GM12801 (cell line): ENCODE results near the gene MCTP2.

Experiments used
- TF ChIP-seq, protein P1 (sequence below): IDR thresholded peaks from one replicate; pipeline ENCODE4 v1.5.1; 2011; ENCODE audit warnings: control low read depth; ENCODE audit not compliant: insufficient read length; ENCODE audit errors: extremely low read depth

MCTP2 gene

DNA sequence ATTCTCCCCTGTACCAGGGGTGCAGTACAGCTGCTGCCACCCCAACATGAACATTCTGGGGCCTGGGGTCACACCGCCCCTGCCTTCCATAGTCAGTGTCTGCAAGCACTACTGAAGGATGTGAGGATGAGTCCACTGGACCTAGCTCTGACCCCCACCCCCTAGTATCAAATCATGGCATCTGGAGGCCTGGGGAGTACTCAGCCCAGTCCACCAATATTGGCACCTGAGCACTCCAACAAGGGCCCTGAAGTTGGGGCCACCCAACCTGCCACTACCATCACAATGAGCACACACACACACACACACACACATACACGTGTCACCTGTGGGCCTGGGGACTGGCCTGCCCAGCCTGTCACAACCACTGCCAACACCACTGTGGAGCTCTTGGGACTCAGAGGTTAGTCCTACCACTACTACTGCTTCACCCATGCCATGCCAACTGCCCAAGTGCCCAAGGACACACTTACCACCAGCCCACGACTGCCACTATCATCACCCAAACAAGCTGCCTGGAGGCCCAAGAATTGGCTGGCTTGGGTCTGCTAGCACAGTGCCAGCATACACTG, 253.9 kb downstream of the MCTP2 start:
- TF ChIP-seq, protein P1, sequence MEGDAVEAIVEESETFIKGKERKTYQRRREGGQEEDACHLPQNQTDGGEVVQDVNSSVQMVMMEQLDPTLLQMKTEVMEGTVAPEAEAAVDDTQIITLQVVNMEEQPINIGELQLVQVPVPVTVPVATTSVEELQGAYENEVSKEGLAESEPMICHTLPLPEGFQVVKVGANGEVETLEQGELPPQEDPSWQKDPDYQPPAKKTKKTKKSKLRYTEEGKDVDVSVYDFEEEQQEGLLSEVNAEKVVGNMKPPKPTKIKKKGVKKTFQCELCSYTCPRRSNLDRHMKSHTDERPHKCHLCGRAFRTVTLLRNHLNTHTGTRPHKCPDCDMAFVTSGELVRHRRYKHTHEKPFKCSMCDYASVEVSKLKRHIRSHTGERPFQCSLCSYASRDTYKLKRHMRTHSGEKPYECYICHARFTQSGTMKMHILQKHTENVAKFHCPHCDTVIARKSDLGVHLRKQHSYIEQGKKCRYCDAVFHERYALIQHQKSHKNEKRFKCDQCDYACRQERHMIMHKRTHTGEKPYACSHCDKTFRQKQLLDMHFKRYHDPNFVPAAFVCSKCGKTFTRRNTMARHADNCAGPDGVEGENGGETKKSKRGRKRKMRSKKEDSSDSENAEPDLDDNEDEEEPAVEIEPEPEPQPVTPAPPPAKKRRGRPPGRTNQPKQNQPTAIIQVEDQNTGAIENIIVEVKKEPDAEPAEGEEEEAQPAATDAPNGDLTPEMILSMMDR, result no peak

DNA sequence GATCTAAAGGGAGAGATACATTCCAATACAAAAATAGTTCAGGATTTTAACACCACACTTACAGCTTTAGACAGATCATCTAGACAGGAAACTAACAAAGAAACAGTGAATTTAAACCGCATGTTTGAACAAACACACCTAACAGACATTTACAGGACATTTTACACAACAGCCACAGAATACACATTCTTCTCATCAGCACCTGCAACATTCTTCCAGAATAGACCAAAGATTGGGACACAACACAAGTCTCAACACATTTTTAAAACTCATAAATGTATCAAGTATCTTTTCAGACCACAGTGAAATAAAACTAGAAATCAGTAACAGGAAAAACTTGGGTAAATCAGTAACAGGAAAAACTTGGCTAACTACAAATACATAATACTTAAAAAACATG, 256.3 kb downstream of the MCTP2 start:
- TF ChIP-seq, protein P1, result no peak

DNA sequence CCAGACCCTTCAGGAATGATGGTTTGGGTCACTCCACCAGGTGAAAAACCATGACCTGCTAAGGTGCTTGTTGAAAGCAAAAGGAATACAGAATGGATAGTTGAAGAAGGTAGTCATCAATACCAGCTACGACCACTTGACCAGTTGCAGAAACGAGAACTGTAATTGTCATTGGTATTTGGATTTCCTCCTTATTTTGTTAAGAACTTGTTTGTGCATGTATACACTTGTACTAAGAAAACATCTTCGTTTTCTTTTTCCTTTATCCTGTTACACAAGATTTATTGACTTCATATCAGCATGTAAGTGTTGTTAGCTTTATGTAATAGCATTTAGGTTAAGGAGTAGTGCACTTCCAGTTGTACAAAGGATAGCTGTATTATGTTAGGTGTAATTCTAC, 261.8 kb downstream of the MCTP2 start:
- TF ChIP-seq, protein P1, result no peak

DNA sequence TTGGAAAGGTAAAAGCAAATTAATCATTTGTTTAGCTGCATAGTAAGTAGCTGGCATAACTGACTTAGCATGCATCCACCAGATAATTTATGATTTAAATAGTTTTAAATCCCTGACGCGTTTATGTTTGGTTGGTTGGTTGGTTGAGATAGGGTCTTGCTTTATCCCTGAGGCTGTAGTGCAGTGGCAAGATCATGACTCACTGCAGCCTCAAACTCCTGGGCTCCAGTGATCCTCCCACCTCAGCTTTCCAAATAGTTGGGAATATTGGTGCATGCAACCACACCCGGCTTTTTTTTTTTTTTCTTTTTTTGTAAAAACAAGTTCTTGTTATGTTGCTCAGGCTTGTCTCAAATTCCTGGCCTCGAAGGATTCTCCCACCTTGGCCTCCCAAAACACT, 263.4 kb downstream of the MCTP2 start:
- TF ChIP-seq, protein P1, result no peak

DNA sequence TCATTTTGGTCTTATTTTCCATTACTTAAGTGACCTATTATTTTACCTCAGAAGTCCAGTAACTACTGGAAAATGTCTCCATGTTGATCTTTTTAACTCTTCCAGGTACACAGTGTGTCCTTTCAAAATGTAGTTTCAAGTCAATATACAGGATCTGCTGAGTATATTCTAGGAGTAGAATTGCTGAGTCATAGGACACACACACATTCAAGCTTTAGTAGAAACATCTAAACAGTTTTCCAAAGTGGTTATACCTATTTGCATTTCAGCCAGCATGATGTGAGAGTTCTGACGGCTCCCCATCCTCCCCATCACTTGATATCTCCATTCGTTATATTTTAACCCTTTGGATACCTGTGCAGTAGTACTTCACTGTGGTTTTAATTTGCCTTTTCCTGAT, 271.9 kb downstream of the MCTP2 start:
- TF ChIP-seq, protein P1, result no peak

DNA sequence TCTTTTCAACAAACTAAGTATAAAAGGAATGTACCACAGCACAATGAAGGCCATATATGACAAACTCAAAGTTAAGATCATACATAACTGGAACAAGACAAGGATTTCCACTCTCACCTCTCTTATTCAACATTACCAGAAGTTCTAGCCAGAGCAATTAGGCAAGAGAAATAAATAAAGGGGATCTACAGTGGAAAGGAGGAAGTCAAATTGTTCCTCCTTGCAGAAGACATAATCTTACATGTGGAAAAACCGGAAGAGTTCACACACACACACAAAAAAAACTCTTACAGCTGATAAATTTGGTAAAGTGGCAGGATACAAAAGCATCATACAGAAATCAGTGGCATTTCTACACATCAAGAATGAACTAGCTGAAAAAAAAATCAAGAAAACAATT, 277.9 kb downstream of the MCTP2 start:
- TF ChIP-seq, protein P1, result no peak

DNA sequence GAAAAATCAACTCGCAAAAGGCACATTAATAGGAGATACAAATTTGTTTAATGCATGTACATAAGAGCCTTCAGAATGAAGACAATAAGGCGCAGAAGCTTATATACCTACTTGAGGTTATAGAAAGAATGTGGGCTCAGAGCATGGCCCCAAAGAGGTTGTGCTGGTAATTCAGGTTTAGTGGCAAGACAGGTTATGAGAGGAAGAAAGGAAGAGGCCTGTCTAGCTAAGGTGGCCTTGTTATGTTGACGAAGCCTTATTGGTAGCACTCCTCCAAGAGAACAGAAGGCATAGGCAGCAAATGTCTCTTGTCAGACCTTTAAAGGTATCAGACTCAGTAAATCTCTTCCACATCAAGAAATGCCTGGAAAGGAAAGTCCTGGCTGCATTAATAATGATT, 290.8 kb downstream of the MCTP2 start:
- TF ChIP-seq, protein P1, result no peak
